Mononuclear cell (primary cell): ENCODE data around the gene CLIC1. TPM values are rescaled to one million over a fixed set of nuclear protein-coding genes. Genes with fewer than 3 reads are reported as not detected.

ENCODE experiments used
- H3K27me3 ChIP-seq: 2 replicates; pipeline ENCODE4 v1.6.0; 2011; ENCODE audit warnings: low read length, control low read depth; ENCODE audit not compliant: insufficient read depth
- H3K4me1 ChIP-seq: 2 replicates; pipeline ENCODE4 v1.5.1; 2011; ENCODE audit warnings: mild to moderate bottlenecking, low read length, control low read depth; ENCODE audit not compliant: insufficient read depth
- H3K4me3 ChIP-seq: 2 replicates; pipeline ENCODE4 v1.5.1; 2011; ENCODE audit warnings: mild to moderate bottlenecking, low read length, moderate library complexity
- H3K9me3 ChIP-seq: 2 replicates; pipeline ENCODE4 v1.5.1; 2011; ENCODE audit warnings: low read depth, mild to moderate bottlenecking, control low read depth, low read length
- total RNA-seq: library from RNA; depleted of rRNA; stranded (reverse); fragments of >200 nt; gene quantifications from one replicate; pipeline ENCODE4 v1.2.3, GENCODE V29; 2012

CLIC1 gene
- total RNA-seq, 1 donor: 421 TPM

DNA sequence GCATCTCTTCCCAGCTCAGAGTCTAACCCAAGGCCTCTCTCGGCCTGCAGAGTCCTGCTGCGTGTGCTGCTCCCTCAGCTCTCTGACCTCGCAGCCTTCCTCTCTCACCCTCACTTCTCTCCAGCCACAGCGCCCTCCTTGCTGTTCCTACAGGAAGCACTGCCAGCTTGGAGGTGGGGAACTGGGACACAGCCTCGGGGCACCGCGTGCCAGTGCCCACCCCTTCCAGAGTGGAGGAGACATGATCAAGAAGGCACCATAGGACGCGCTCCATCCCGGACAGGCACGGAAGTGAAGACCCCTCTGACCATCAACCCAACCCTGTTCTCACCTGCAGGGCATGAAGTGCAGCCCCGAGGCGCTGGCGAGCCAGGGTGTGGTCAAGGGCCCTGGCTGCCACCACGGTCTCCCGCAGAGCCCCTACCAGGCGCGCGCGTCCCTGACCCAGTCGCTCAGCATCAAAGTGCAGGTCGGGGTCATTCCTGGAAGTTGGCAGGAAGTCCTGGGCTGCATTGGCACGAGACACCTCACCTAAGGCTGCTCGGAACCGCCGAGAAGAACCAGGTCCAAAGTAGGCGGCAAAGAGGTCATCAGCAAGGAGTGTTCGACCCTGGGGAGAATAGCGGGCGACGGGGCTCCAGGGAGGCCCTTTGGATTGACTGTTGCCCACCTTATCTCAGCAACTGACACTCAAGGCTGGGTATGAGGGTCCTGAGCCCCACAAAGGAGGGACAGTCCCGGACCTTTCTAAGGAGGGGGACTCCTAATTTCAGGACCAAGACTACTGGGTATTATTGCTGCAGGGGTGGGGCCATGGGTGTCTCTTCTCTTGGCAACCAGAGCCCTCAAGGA is 39.5 kb upstream of the CLIC1 start:
- no peaks in the 10 kb centered on the region for H3K27me3 ChIP-seq
- no peak overlapping the region for H3K4me3 ChIP-seq
- no peaks in the 10 kb centered on the region for H3K9me3 ChIP-seq
- peaks cover 32% of the 10 kb centered on the region for H3K4me1 ChIP-seq

DNA sequence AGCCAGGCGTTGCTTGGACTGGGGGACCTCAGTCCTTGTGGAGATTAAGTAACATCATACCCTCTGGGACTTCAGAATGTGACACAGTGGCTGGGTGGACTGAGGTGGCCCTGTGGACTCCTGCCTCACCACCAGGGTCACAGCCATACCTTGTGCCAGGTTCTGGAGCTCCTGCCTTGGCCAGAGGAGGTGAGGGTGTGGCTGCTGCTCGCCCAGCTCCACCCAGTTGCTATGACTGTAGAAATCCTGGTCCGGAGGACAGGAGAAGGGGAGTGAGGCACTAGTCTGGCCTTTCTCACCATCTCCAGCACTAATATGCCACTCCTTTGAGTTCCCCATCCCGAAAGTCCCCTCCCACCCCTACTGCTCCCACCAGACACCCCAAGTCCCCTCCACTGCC is 38.9 kb upstream of the CLIC1 start:
- Histone ChIP-seq H3K4me3 (no peak overlapping the region), H3K9me3 (no peaks in the 10 kb centered on the region), H3K4me1 (peaks cover 32% of the 10 kb centered on the region), H3K27me3 (no peaks in the 10 kb centered on the region)

DNA sequence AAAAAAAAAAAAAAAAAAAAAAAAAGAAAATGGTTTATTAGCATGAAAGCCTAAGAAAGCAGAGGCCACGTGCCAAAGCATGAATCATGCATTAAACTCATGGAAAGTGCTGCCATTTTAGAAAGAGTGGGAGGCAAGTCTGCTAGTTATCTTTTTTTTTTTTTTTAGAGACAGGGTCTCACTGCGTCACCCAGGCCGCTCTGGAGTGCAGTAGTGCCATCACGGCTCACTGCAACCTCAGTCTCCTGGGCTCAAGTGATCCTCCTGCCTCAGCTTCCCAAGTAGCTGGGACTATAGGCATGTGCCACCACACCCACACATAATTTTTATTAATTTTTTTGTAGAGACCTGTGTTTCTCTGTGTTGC is 35.6 kb upstream of the CLIC1 start:
- H3K9me3 ChIP-seq: no peaks in the 10 kb centered on the region
- H3K27me3 ChIP-seq: no peaks in the 10 kb centered on the region
- H3K4me3 ChIP-seq: no peak overlapping the region
- H3K4me1 ChIP-seq: peaks cover 46% of the 10 kb centered on the region

DNA sequence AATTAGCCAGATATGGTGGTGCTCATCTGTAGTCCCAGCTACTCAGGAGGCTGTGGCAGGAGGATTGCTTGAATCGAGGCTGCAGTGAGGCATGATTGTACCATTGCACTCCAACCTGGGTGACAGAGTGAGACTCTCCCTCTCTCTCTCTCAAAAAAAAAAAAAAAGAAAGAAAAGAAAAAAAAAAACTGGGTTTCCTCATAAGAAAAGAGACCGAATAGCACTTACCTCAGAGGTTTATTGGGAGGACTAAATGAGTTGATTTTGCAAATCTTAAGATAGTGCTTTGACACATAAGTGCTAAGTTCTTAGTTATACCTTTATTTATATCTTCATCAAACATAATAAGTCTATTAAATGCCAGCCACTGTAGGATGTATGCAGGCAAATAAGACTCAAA is 34.5 kb upstream of the CLIC1 start:
- Histone ChIP-seq H3K27me3 (no peaks in the 10 kb centered on the region), H3K4me1 (peaks cover 35% of the 10 kb centered on the region), H3K4me3 (no peak overlapping the region), H3K9me3 (no peaks in the 10 kb centered on the region)

DNA sequence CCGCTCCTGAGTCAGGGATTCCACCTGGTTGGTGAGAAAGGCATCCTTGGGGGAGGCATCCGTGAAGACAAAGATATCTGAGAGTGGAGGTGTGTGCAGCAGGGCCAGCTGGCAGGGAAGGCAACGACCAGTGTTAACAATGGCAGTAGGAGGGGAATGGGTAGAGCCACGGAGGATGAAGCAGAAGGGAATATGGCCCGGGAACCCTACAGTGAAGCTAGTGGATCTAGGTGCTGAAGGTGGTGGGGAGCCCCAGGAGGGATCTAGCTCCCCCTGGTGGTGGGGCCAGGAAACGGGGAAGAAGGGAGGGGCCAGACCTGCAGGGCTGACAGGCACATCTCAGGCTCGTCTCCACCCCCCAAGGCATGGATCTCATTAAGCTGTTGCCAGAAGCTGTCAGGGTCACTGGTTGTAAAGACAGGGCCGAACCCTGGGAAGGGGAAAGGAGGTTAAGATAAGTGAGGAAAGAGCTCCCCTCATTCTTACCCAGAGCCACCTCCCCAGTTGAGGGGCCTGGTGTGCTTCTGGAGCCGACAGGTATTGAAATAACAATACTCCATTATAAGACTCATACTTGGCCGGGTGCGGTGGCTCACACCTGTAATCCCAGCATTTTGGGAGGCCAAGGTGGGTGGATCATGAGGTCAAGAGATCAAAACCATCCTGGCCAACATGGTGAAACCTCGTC is 33.5 kb upstream of the CLIC1 start:
- Histone ChIP-seq H3K4me1 (peaks cover 35% of the 10 kb centered on the region), H3K27me3 (no peaks in the 10 kb centered on the region), H3K9me3 (no peaks in the 10 kb centered on the region), H3K4me3 (no peak overlapping the region)

DNA sequence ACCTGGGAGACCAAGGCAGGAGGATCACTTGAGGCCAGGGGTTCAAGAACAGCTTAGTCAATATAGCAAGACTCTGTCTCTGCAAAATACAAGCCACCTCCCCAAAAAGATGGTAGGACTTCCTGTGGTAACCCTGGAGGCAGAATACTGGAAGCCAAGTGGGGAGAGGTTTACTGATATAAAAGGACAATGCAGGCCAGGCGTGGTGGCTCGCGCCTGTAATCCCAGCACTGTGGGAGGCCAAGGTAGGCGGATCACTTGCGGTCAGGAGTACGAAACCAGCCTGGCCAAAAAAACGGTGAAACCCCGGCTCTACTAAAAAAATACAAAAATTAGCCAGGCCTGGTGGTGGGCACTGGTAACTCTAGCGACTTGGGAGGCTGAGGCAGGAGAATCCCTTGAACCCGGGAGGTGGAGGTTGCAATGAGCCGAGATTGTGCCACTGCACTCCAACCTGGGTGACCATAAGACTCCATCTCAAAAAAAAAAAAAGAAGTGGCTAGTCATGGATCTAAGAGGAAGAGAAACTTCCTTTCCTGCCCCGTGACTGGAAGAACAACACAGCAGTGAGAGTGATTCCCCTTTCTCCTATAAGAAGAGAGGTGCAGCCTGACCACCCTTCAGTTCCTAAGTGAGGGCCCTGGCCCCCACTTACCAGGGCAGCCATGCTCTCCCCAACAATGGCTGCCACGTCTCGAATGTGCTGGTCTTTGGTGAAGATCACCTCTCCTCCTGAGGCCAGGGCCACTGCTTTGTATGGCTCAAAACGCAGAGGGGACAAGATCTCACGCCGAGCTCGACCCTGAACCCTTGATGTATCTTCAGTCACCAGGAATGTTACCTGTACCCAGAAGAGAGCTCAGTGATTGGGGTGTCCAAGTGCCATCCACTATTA is 32.3 kb upstream of the CLIC1 start:
- Histone ChIP-seq H3K4me3 (no peak overlapping the region), H3K27me3 (no peaks in the 10 kb centered on the region), H3K4me1 (peaks cover 35% of the 10 kb centered on the region), H3K9me3 (no peaks in the 10 kb centered on the region)

DNA sequence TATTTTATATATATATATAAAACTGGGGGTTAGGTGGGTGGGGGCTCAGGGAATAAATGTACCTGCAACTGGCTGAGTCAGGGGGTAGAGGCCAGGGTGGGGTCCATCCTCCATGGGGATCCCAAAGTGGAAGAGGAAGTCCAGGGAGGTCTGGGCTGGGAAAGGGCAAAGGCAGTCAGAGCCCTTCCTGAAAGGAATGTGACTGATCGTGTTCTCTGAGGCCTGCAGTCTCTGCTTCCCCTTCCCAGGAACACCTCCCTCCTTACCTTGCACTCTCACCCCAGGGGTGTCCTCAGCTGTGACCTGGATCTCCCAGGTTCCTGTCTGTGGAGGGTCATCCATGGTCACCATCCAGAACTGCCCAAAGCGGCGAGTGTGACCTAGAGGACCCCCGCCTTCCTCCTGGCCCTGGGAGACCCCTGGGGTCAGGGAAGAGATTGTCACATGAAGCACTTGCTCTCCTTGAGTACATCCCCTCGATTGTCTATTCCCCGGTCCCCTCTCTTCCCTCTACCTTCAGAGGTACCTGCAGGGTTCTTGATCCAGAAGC is 30.8 kb upstream of the CLIC1 start:
- no peaks in the 10 kb centered on the region for H3K9me3 ChIP-seq

DNA sequence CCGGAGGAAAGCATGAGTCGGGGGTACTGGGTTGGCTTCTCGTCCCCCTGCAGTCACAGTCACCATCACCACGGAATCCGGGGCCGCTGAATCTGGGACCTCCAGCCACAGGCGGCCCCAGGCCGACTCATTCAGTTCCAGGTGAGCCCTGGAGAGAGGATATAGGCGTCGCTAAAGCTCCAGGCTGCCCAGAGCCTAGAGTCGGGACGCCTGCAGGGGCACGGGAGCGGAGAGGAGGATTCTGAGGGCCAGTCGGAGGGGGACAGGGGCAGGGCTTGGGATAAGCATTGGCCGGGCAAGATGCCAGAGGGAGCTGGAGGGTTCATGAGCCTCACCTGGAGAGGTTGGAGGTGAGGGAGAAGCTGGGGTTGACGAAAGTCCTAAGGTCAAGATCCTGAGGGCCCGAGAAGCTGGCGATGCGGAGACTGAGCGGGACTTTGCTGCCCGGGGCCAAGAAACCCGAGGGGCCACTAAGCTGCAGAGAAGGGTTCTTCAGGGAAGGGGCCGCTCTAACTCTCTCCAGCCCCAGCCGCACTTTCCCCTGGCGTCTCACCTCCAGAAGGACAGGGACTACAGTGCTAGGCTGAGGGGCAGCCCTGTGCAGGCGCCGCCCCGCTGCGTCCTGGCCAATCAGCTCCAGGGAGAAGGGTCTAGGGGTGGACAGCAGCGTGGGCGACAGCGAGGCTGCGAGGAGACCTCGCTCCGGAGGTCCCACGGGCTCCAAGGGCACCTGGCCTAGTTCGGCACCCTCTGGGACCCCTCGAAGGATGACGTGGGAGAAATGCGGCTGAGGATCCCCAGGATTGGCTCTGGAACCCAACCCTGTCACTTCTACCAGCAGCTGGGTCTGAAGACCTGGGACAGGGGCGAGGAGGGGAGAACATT is 29.8 kb upstream of the CLIC1 start:
- Histone ChIP-seq H3K9me3 (no peaks in the 10 kb centered on the region), H3K4me3 (no peak overlapping the region), H3K4me1 (peaks cover 20% of the 10 kb centered on the region), H3K27me3 (no peaks in the 10 kb centered on the region)

More for the DNA sequence above, 30.8 kb upstream of the CLIC1 start:
- no peaks in the 10 kb centered on the region for H3K27me3 ChIP-seq
- no peak overlapping the region for H3K4me3 ChIP-seq
- peaks cover 22% of the 10 kb centered on the region for H3K4me1 ChIP-seq

DNA sequence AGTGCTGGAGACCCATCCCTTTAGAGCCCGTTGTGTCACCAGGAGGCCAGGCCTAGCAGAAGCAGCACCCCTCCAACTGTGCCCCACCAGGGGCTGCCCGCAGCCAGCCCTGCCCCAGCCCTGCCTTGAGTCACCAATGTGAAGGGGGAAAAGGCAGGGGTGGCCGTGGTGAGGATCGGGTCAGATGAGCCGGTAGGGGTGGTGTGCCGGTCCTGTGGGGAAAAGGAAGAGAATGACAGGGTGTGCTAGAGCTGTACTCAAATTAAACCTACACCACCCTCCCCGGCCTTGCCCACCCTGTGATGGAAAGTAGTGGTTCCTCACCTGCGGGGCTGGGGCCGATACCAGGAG is 29.2 kb upstream of the CLIC1 start:
- peaks cover 20% of the 10 kb centered on the region for H3K4me1 ChIP-seq
- no peak overlapping the region for H3K4me3 ChIP-seq
- no peaks in the 10 kb centered on the region for H3K27me3 ChIP-seq
- H3K9me3 ChIP-seq: no peaks in the 10 kb centered on the region

DNA sequence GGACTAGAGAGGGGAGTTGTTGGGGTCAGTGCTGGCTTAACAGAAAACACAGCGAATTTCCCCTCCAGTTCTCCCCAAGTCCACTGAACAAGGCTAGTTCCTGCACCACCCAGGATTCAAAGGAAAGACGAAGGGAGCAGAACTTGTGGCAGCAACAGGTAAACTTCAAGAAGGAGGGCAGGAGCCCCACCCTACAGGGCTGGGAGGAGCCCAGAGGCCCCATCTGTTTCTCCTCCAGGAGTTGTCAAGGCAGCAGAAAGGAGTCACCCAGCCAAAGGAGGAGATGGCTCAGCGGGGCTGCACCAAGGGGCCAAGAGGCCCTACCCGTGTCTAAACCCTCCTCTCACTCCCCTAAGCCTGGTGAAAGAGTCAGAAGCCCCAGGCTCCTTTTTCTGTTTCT is 27.9 kb upstream of the CLIC1 start:
- Histone ChIP-seq H3K27me3 (no peaks in the 10 kb centered on the region), H3K4me1 (peaks cover 15% of the 10 kb centered on the region), H3K9me3 (no peaks in the 10 kb centered on the region), H3K4me3 (no peak overlapping the region)

DNA sequence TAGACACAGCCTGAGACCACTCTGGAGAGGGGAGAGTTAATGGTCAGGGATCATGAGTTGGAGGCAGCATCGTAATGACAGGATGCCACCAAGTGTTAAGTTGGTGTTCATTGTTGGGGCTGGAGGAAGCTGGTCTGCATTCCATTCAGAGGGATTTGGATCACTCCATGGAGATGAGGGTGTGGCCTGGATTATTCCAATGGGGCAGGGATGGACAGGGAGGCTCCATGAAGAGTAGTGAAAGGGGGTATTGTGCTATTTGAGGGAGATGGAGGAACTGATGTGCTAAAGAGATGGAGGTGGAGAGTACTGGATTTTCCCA is 27.2 kb upstream of the CLIC1 start:
- Histone ChIP-seq H3K9me3 (no peaks in the 10 kb centered on the region), H3K27me3 (no peaks in the 10 kb centered on the region), H3K4me3 (no peak overlapping the region), H3K4me1 (peaks cover 9% of the 10 kb centered on the region)

DNA sequence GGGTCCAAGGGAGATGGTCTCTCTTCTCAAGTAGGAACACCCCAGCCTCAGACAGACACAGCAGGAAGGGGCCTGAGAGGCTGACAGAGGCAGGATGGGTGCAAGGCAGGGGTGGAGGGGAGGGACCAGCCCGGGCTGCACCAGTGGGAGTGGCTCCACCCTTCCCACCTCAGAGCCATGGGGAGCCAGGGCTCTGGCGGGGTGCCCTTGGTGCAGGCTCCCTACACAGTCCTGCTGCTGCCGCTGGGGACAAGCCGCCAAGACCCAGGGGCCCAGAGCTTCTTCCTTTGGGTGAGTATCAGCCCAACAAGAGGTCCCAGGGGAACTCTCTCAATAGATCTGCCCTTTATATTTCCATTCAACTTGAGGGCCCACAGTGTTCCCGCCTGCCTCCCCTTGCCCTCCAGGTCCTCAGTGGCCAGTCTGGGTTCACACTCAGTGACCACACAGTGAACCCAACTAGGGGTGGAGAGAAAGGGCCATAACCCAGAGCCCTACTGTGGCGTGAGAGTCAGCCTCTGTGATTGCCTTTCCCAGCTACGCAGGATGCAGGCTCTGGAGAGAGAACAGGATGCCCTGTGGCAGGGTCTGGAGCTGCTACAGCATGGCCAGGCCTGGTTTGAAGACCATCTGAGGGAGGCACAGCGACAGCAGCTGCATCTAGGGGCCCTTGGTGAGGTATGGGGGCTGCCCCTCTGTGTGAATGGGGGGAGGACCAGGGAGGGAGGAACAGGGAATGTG is 26.7 kb upstream of the CLIC1 start:
- no peak overlapping the region for H3K4me3 ChIP-seq
- peaks cover 3% of the 10 kb centered on the region for H3K4me1 ChIP-seq
- no peaks in the 10 kb centered on the region for H3K9me3 ChIP-seq
- no peaks in the 10 kb centered on the region for H3K27me3 ChIP-seq

DNA sequence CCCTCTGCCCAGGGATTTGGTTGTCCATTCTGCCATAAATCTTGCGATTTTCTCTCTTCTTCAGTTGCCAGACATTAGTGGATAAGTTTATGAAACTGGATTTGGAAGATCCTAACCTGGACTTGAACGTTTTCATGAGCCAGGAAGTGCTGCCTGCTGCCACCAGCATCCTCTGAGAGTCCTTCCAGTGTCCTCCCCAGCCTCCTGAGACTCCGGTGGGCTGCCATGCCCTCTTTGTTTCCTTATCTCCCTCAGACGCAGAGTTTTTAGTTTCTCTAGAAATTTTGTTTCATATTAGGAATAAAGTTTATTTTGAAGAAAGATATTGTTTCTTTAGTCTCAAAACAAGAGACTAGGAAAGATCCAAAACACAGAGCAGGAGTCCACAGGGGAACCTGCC is 26.0 kb upstream of the CLIC1 start, which contains the start of gene SAPCD1:
Gene SAPCD1 (plus strand): TSS at position 301 of the 400 bp plus-strand sequence. CDS start 399 bp downstream, outside the sequence.
- H3K4me1 ChIP-seq: no peaks in the 10 kb centered on the region
- H3K9me3 ChIP-seq: no peaks in the 10 kb centered on the region
- no peak within 1 kb of the TSS for H3K4me3 ChIP-seq
- H3K27me3 ChIP-seq: no peaks in the 10 kb centered on the region

DNA sequence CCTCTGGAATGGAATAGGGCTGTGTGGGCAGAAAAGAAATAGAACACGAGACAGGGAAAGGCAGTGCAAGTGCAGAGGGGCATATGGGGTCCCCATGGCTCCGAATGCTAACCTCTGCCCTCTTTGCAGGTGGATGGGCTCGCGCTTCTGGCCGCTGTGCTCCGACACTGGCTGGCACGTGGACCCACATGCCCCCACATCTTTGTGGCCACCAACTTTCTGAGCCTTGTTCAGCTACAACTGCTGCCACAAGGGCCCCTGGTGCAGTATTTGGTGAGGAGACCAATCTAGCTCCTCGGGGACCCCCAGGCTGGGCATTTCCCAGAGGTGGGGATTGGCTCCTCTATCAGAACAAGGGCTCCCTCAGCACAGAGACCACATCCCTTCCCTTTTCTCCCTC is 25.0 kb upstream of the CLIC1 start:
- H3K27me3 ChIP-seq: no peaks in the 10 kb centered on the region
- H3K4me1 ChIP-seq: no peaks in the 10 kb centered on the region
- H3K4me3 ChIP-seq: no peak overlapping the region
- no peaks in the 10 kb centered on the region for H3K9me3 ChIP-seq
